ENCODE data around the gene SIGLECL1. TPM values are rescaled to one million over a fixed set of nuclear protein-coding genes. Genes with fewer than 3 reads are reported as not detected.

Gene SIGLECL1
- total and polyA plus RNA-seq, 7 donors: not detected

DNA sequence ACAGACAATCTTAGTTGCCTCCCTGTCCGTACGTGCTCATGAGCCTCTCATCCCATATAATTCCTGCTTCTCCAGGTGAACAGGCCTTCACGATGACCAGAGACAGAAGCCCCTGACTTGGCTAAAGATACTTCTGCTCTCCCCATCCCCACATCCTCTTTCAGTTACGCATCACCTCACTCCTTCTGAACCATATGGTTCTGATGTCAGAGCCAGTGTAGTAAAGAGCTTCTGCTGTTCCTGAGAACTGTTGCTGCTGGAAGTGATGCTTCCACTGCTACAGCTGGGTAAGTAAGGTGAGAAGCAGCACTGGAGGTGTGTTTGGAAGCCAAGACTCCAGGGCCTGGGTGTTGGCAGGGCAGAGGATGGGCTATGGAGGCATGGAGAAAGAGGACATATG lies 12.9 kb downstream of the SIGLECL1 start:
- Histone ChIP-seq H3K27ac (no peak overlapping the region), H3K4me1 (no peaks in the 10 kb centered on the region), H3K4me3 (no peak overlapping the region), H3K9me3 (no peaks in the 10 kb centered on the region), H3K36me3 (ENCODE audit: insufficient read depth in 1 of 2, low read depth in 1 of 2) (no peaks in the 10 kb centered on the region), H3K27me3 (ENCODE audit: insufficient read depth in 3 of 3, low read length in 2 of 3) (no peaks in the 10 kb centered on the region)
- 71 to 83% (median 75%) methylated on average over 4 of the region's 4 CpGs for WGBS, 3 donors
- intact Hi-C loops (cut with DNase I): no loop called here
- ATAC-seq (no peak), DNase-seq (no peak)
- TF ChIP-seq, protein P1, sequence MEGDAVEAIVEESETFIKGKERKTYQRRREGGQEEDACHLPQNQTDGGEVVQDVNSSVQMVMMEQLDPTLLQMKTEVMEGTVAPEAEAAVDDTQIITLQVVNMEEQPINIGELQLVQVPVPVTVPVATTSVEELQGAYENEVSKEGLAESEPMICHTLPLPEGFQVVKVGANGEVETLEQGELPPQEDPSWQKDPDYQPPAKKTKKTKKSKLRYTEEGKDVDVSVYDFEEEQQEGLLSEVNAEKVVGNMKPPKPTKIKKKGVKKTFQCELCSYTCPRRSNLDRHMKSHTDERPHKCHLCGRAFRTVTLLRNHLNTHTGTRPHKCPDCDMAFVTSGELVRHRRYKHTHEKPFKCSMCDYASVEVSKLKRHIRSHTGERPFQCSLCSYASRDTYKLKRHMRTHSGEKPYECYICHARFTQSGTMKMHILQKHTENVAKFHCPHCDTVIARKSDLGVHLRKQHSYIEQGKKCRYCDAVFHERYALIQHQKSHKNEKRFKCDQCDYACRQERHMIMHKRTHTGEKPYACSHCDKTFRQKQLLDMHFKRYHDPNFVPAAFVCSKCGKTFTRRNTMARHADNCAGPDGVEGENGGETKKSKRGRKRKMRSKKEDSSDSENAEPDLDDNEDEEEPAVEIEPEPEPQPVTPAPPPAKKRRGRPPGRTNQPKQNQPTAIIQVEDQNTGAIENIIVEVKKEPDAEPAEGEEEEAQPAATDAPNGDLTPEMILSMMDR (IDR thresholded peaks at IDR 0.05): no peak

DNA sequence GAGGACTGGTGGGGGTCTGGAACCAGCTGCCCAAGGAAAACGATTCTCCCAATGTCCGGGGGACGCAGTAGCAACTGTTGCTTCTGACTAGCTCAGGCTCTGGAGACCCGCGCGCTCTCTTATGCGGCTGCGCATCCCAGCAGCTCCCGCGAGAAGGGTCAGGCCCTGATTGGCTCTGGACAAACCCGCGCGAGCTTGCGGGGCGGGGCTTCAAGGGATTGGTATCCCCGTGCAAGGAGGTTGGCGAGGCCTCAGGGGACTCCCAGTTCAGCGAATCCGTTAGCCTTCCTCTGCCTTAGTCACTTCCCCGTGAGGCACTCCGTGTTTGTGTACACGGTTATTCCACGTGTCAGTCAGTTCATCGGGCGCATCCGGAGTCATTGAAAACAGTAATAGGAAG lies 20.2 kb downstream of the SIGLECL1 start:
- no peak for ATAC-seq
- intact Hi-C loops (cut with DNase I): no loop called here
- Histone ChIP-seq H3K27me3 (ENCODE audit: insufficient read depth in 3 of 3, low read length in 2 of 3) (no peaks in the 10 kb centered on the region), H3K4me3 (no peak overlapping the region), H3K36me3 (ENCODE audit: insufficient read depth in 1 of 2, low read depth in 1 of 2) (no peaks in the 10 kb centered on the region), H3K4me1 (no peaks in the 10 kb centered on the region), H3K9me3 (no peaks in the 10 kb centered on the region), H3K27ac (no peak overlapping the region)
- TF ChIP-seq, protein P1 (IDR thresholded peaks at IDR 0.05): no peak
- 47 to 62% (median 48%) methylated on average over 26 of the region's 26 CpGs for WGBS, 3 donors
- DNase-seq: no peak

DNA sequence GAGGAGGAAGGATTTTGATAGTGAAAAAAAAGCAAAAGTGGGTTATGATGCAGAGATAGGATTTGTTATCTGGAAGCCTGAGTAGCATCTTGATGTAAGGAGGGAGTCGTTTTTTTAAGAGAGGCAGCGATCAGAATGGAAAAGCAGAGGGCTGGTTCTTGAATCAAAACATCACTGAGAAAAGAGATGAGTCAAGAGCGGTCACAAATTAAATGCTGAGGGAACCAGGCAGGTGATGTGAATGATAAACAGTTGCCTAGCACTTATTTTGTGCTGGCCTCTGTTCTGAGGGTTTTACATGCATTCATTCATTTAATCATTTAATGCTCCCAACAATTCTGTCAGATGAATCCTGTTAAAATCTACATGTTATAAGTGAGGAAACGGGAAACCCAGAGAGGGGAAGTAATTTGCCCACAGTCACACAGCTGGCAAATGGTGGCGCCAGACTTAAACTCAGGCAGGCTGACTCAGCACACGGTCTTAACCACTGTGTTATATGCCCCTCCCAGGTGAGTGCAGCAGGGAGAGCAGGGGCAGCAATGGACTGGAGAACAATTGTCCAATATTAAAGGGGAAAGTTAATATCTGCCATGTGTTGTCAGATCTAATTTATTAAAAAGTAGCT lies 21.4 kb downstream of the SIGLECL1 start:
- DNase-seq: no peak
- intact Hi-C loops (cut with DNase I): no loop called here
- Histone ChIP-seq H3K4me1 (no peaks in the 10 kb centered on the region), H3K27ac (no peak overlapping the region), H3K27me3 (ENCODE audit: insufficient read depth in 3 of 3, low read length in 2 of 3) (no peaks in the 10 kb centered on the region), H3K9me3 (no peaks in the 10 kb centered on the region), H3K36me3 (ENCODE audit: insufficient read depth in 1 of 2, low read depth in 1 of 2) (no peaks in the 10 kb centered on the region), H3K4me3 (no peak overlapping the region)
- ATAC-seq: no peak
- TF ChIP-seq, protein P1 (IDR thresholded peaks at IDR 0.05): no peak
- 59 to 63% (median 61%) methylated on average over 6 of the region's 6 CpGs for WGBS, 3 donors

DNA sequence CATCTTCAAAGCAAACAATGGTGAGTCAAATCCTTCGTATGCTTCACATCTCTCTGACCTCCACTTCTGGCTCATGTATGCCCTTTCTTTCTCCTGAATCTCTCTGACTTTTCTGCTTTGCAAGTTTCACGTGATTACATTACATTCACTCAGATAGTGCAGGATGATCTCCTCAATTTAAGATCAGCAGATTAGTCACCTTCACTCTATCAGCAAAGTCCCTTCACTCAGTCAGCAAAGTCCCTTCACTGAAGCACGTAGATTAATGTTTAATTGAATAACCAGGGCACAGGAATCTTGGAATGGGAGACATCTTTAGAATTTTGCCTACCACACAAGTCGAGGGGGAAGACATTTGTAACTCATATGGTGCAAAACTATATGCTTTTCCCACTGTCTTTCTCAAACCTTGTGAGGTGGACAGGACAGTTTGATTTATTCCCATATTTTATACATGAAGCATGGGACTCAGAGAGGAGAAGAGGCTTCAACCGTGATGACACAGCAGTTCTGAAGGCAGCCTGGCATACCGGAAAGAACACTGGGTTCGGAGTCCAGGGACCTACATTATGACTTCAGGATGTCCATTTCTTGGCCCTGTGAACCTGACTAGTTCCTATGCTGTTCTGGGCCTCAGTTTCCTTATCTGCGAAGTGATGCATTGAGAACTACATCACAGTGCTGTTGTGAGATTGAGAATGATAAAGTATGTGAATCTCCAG lies 23.3 kb downstream of the SIGLECL1 start:
- Histone ChIP-seq H3K27me3 (ENCODE audit: insufficient read depth in 3 of 3, low read length in 2 of 3) (no peaks in the 10 kb centered on the region), H3K27ac (no peak overlapping the region), H3K36me3 (ENCODE audit: insufficient read depth in 1 of 2, low read depth in 1 of 2) (no peaks in the 10 kb centered on the region), H3K4me3 (no peak overlapping the region), H3K9me3 (no peaks in the 10 kb centered on the region), H3K4me1 (no peaks in the 10 kb centered on the region)
- 75 to 79% (median 78%) methylated on average over 8 of the region's 8 CpGs for WGBS, 3 donors
- DNase-seq (no peak), ATAC-seq (no peak)
- intact Hi-C loops (cut with DNase I): no loop called here
- TF ChIP-seq, protein P1 (IDR thresholded peaks at IDR 0.05): no peak

All from psoas muscle (tissue), 8 donors.